NB4 (cell line): ENCODE measurements around the gene TIMM17B.
A peak's percentile ranks its signal among the peaks of the same experiment; 100 is the strongest.

Experiments
- DNase-seq: peaks from one replicate; pipeline ENCODE4 v3.0.0; 2010; ENCODE audit warnings: low read depth
- H3K4me3 ChIP-seq: one replicate; pipeline ENCODE4 v1.5.1; 2011; ENCODE audit warnings: mild to moderate bottlenecking, low read depth, low read length, moderate library complexity
- CTCF ChIP-seq: IDR thresholded peaks from one replicate; pipeline ENCODE4 v1.5.1; 2012; ENCODE audit warnings: low read depth, low read length
- MYC ChIP-seq: IDR thresholded peaks from 2 replicates; pipeline ENCODE4 v1.6.1; 2011; ENCODE audit warnings: low read depth, low read length
- POLR2A ChIP-seq: IDR thresholded peaks from 2 replicates; pipeline ENCODE4 v1.6.1; 2011; ENCODE audit warnings: mild to moderate bottlenecking; ENCODE audit not compliant: insufficient read length; ENCODE audit errors: extremely low read depth
- TF ChIP-seq, protein P1 (sequence below): IDR thresholded peaks from 2 replicates; pipeline ENCODE4 v1.6.1; 2011; ENCODE audit warnings: low read depth, low read length

The TIMM17B gene

GRCh38 chrX:48933757-48934156 lies 36.2 kb upstream of the TIMM17B start:
- H3K4me3 ChIP-seq = no peak overlapping the region
- DNase-seq = no peak
- no peak for TF ChIP-seq CTCF
- TF ChIP-seq MYC = no peak
- TF ChIP-seq, protein P1, sequence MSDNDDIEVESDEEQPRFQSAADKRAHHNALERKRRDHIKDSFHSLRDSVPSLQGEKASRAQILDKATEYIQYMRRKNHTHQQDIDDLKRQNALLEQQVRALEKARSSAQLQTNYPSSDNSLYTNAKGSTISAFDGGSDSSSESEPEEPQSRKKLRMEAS = no peak
- TF ChIP-seq POLR2A = no peak

DNA sequence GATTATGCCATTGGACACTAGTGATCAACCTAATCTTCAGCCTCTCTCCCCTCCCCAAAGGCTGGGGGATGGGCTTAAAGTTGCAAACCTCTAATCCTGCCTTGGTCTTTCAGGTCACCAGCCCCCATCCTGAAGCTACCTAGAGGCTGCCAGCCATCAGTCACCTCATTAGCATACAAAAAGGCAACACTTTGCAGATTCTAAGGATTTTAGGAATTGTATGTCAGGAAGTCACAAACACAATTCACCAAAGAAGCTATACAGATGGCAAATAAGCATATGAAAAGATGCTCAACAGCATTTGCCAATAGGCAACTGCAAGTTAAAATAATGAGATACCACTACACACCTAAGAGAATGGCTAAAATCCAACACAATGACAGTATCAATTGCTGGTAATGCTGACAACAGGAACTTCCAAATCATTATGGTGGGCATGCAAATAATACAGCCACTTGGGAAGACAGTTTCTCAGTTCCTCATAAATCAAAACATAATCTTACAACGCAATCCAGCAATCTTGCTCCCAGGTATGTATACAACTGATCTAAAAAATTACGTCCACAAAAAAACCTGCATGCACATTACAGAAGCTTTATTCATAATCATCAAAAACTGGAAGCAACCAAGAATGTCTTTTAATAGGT lies 30.3 kb upstream of the TIMM17B start:
- no peak for TF ChIP-seq MYC
- no peak for TF ChIP-seq CTCF
- TF ChIP-seq POLR2A = no peak
- TF ChIP-seq, protein P1 = no peak
- no peak for DNase-seq
- H3K4me3 ChIP-seq = no peak overlapping the region

GRCh38 chrX:48927123-48927522 lies 29.6 kb upstream of the TIMM17B start:
- TF ChIP-seq POLR2A = no peak
- DNase-seq = no peak
- no peak overlapping the region for H3K4me3 ChIP-seq

DNA sequence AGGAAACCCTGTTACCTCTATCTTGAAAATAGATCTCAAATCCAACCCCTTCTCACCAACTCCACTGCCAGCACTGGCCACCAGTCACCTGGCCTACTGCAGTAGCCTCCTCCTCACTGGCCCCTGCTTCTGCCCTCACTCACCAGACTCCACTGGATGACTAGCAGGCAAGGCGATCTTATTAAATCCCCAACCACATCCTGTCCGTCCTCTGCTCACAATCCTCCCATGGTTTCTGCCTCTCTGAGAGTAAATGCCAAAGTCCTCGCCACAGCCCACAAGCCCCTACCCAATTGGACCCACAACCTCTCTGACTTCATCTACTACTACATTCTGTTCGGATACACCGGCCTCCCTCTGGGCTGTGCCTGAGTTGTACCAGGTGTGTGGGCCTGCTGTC lies 26.7 kb upstream of the TIMM17B start:
- DNase-seq = peak; percentile 37
- TF ChIP-seq POLR2A = no peak
- TF ChIP-seq MYC = no peak
- TF ChIP-seq, protein P1 = no peak
- no peak for TF ChIP-seq CTCF
- no peak overlapping the region for H3K4me3 ChIP-seq

DNA sequence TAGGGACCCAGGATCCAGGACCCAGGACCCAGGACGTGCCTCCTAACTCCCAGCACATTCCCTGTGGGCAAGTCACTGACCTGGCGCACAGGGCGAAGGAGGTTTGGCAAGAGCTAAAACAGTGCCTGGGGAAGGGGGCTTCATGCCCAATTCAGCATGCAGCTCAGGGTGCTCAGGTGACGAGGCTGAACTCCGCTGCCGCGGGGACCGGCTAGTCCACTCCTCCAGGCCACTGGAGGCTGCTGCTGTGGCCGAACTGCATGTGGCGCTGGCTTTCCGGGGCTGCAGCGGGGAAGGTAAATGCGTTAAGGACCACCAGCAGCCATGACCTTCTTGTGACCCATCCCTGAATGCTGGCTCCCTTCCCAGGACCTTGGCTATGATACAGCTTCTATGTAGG lies 26.2 kb upstream of the TIMM17B start:
- DNase-seq = no peak
- TF ChIP-seq MYC (no peak), CTCF (no peak), POLR2A (no peak)
- TF ChIP-seq, protein P1 = no peak
- H3K4me3 ChIP-seq = no peak overlapping the region

DNA sequence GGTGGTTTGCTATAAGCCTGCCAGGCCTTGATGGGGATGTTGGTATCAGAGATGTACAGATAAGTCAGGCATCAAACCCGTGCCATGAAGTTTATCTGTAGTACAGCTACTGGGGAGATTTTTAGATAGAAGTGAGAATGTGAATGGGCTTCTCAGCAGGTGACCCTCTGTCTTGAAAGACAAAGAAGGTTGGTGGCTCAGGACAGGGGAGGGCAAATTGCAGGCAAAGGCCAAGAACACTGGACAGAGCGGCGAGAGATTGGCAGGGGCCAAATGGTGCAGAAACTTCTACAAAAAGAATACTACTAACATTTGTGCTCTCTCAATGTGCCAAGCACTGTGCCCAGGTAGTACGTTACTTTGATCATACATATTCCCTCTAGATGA lies 23.1 kb upstream of the TIMM17B start:
- H3K4me3 ChIP-seq = no peak overlapping the region
- TF ChIP-seq, protein P1 = no peak
- TF ChIP-seq MYC = no peak
- TF ChIP-seq POLR2A = no peak

More for the DNA sequence above, 23.1 kb upstream of the TIMM17B start:
- DNase-seq = no peak
